Activated naive CD4-positive, alpha-beta T cell treated with anti-CD3 and anti-CD28 coated beads, Interleukin-2, amount 50 U/mL, for 72 hours (primary cell): Measurements from ENCODE around the gene COL21A1. TPM values are rescaled to one million over a fixed set of nuclear protein-coding genes. Genes with fewer than 3 reads are reported as not detected.

Source experiments
- ATAC-seq, 2 donors: fragments of 150-1000 bp; cut with Tn5 transposase; 2 replicates each; pipeline ENCODE4 v1.10.0; 2021; ENCODE audit warnings: mild to moderate bottlenecking in 2 of 2, moderate library complexity in 2 of 2
- DNase-seq, 2 donors: peaks; one replicate each; pipeline ENCODE4 v3.0.0; 2021 to 2022; ENCODE audit warnings: low spot score in 2 of 2
- H3K27ac Mint-ChIP-seq, 2 donors: one replicate each; pipeline ENCODE4 v1.8.0; 2022; ENCODE audit warnings: mild to moderate bottlenecking in 2 of 2, mixed read lengths in 2 of 2
- H3K36me3 Mint-ChIP-seq, 2 donors: one replicate each; pipeline ENCODE4 v1.8.0; 2022; ENCODE audit warnings: mixed read lengths in 2 of 2
- H3K9me3 Mint-ChIP-seq, 2 donors: one replicate each; pipeline ENCODE4 v1.8.0; 2022; ENCODE audit warnings: mixed read lengths in 2 of 2
- total RNA-seq, 2 donors: library from RNA; stranded (reverse); gene quantifications; one replicate each; pipeline ENCODE4 v1.2.3, GENCODE V29; 2022

Gene COL21A1
- total RNA-seq, 2 donors from 2014 or later: not detected

DNA sequence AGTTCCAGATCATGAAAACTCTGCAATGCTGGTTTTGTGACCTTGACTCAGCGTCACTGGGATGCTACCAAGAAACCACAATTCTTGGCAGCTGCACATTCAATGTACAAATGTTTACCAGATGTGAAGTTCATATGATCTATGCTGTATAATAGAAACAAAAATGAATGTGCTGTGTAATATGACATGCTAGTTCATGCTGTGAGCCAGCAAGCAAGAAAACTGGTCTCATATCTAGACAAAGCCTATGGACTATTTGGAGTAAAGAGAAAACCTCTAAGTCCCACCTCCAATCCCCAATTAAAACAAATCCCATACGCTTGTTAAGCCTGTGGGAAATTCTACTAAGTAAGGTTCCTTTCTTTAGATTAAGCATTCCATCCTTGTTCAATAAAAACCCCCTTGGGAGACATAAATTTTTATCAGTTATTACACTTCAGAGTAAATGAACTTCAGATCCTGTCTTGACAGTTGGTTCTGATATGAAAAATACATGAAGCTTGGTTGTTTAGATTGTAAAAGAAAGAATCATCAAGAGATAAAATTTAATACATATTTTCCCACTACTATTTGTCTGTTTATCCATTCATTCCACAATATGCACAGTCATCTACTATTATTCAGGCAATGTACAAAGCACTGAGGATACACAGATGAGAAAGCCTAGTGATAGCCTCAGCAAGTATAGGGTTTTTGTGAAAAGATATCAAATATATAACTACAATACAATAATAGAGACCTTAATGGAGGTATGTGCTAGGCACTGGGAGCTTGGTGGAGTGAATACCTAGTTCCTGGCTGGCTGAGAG lies 20.1 kb downstream of the COL21A1 start:
- peaks cover 5 to 8% of the 10 kb centered on the region in 2 donors for H3K9me3 Mint-ChIP-seq
- no peaks in the 10 kb centered on the region for H3K36me3 Mint-ChIP-seq
- H3K27ac Mint-ChIP-seq: no peak overlapping the region
- no peak for ATAC-seq
- no peak for DNase-seq

DNA sequence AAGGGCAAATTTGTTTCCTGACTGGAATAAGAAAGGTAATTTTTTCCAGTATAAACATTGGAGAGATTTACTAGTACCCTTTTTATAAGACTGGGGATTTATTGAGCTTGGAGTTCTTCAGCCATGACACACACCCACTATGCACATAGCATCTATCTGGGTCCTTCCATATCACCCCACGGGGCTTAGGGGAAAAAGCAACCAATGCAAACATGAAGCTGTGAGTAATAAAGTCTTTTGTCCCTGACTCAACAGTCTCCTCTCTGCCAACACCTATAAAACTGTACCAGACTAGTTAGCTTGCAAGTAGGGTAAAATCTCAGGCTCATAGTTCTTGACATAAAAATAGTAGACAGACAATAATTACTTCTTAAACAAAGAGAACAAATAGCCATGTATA lies 23.4 kb downstream of the COL21A1 start:
- DNase-seq (no peak), ATAC-seq (no peak)
- Mint-ChIP-seq H3K9me3 (peaks cover 5 to 8% of the 10 kb centered on the region in 2 donors), H3K36me3 (no peaks in the 10 kb centered on the region), H3K27ac (no peak overlapping the region)

DNA sequence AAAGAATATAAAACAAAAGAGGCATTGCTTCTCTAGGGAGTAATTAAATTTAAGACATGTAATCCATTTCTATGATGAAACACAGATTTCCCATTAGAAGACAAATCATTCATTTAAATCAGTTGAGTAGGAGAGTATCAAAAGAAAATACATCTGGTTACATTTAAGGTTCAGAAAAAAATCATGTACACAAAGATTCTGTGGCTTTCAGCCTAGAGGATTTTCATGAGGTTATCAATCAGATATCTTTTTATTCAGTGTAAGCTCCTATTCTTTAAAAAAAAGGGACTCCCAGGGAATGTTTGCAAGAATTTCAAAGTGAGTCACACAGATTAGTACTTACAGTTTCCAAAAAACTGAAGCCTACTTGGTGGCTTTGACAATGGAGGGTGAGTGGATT lies 24.9 kb downstream of the COL21A1 start:
- Mint-ChIP-seq H3K27ac (no peak overlapping the region), H3K9me3 (peaks cover 0 to under 1% of the 10 kb centered on the region in 2 donors), H3K36me3 (no peaks in the 10 kb centered on the region)
- no peak for ATAC-seq
- no peak for DNase-seq

DNA sequence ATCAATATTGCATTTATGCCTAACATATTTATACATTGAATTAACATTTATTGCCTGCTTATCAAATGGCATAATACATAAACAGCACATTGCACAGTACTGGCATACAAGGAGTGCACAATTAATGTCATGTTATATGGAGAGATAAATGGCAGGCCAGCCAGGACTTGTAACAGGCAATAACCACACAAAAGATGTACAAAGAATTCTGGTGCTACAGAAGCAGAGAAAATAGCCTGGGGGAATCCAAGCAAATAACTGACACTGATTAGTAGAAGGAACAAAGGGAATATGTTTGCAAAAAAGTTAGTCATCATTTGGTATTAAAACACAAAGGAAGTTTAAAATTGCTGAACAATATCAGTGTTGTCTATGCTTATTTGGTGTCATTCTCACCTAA lies 27.3 kb downstream of the COL21A1 start:
- Mint-ChIP-seq H3K27ac (no peak overlapping the region), H3K9me3 (no peaks in the 10 kb centered on the region), H3K36me3 (no peaks in the 10 kb centered on the region)
- ATAC-seq (no peak), DNase-seq (no peak)

DNA sequence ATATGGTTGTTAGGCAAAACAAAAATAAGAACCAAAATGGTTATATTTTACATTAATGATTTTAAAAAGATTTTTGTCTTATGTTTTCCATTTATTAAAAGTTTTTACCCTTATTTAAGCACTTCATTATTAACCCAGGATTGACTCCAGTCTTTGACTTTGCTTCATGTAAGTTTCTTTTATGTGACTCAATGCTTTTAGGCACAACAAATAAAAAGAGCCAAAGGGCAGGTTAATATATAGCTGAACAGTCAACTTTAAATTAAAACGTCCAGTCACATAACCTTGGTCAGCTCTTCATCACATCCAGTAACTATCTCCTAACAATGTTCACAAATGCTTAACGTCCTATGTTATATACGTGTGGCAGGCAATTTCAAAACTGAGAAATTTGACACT lies 32.7 kb downstream of the COL21A1 start:
- ATAC-seq (no peak), DNase-seq (no peak)
- peaks cover 0 to 4% of the 10 kb centered on the region in 2 donors for H3K9me3 Mint-ChIP-seq
- H3K27ac Mint-ChIP-seq: no peak overlapping the region
- no peaks in the 10 kb centered on the region for H3K36me3 Mint-ChIP-seq

DNA sequence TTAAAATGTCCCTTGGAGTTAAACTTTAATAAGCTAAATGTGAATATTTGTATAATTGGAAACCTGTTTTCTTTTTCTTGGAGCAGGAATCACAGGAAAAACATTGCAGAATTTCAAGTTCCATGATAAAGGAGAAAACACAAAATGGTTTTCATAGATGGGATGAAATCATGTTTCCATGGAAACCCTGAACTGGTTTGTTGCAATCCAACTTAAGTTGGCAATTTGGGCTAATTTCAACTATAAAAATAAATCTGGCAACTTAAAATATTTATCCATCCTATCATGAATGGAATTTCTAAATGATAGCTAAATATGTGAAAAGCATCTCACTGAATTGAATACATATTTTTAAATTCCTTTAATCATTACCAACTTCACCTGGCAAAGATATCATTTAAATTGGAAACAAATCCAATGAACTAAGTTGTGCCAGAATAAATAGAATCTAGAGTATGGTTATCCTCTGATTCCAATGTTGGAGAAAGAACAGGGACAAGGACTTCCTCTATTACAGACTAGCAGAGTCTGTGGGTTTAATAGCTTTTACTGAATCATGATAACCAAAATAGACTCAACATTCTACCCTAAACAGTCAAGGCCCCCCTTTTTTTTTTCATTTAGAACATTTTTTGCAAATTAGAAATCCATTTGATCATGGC lies 33.2 kb downstream of the COL21A1 start:
- ATAC-seq: no peak

DNA sequence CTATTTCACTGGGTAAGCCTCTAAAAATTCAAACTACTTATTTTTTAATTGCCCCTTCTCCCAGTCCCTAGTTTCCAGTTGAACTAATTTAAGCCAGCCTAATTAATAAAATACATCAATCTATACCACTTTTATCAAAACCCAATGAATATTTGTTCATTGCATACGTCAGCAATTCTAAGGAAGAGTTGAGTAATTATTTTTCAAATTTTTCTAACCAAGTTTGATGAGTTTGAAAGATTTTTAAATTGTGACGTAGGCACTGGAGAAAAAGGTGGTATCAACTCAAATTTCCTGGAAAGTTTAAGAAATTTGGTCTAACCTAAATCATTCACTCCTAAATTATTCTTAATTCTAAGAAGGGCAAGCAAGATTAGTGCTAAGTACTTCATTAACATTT lies 35.7 kb downstream of the COL21A1 start:
- peaks cover 9 to 13% of the 10 kb centered on the region in 2 donors for H3K9me3 Mint-ChIP-seq
- no peak for ATAC-seq
- H3K27ac Mint-ChIP-seq: no peak overlapping the region
- no peaks in the 10 kb centered on the region for H3K36me3 Mint-ChIP-seq
- no peak for DNase-seq

More for the DNA sequence above, 33.2 kb downstream of the COL21A1 start:
- no peak for DNase-seq
- H3K9me3 Mint-ChIP-seq: peaks cover 0 to 4% of the 10 kb centered on the region in 2 donors
- no peak overlapping the region for H3K27ac Mint-ChIP-seq
- no peaks in the 10 kb centered on the region for H3K36me3 Mint-ChIP-seq

DNA sequence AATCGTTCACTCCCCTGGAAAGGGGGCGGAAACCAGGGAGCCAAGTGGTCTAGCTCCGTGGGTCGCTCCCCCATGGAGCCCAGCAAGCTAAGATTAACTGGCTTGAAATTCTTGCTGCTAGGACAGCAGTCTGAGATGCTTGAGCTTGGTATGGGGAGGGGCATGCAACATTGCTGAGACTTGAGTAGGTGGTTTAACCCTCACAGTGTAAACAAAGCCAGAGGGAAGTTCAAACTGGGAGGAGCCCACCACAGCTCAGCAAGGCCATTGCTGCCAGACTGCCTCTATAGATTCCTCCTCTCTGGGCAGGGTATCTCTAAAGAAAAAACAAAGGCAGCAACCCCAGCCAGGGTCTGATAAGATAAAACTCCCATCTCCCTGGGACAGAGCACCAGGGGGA lies 43.2 kb downstream of the COL21A1 start:
- DNase-seq (no peak), ATAC-seq (no peak)
- no peak overlapping the region for H3K27ac Mint-ChIP-seq
- H3K36me3 Mint-ChIP-seq: peaks cover 0 to 6% of the 10 kb centered on the region in 2 donors
- peaks cover 27 to 33% of the 10 kb centered on the region in 2 donors for H3K9me3 Mint-ChIP-seq

DNA sequence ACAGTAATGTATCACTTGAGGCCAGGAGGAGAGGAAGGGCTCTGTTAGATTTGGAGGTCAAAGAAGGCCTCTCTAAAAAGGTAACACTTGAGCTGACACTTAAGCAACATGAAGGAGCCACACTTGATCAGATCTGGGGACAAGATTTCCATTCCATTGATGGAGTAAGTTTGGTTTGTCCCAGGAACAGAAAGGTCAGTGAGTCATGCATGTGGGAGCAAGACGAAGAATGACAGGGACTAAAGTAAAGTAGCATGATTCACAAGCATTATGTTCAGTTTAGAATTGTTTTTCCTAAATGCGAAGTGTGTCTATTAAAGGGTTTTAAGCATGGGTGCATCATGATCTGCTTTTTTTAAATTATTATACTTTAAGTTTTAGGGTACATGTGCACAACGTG lies 47.4 kb downstream of the COL21A1 start:
- peaks cover 13 to 22% of the 10 kb centered on the region in 2 donors for H3K9me3 Mint-ChIP-seq
- peaks cover 0 to 6% of the 10 kb centered on the region in 2 donors for H3K36me3 Mint-ChIP-seq
- no peak for DNase-seq
- no peak overlapping the region for H3K27ac Mint-ChIP-seq
- no peak for ATAC-seq

DNA sequence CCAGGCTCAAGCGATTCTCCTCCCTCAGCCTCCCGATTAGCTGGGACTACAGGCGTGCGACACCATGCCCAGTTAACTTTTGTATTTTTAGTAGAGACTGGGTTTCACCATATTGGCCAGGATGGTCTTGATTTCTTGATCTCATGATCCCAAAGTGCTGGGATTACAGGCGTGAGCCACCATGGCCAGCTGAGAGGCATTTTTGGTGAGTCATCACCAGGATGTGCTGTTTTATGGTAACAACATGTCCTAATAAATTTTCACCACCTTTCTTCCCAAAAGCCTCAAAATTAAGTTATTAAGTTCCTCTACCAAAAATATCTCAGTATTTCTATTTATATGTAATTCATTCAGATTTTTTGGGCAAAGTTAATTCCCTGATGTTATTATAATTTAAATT lies 53.5 kb downstream of the COL21A1 start:
- Mint-ChIP-seq H3K27ac (no peak overlapping the region), H3K9me3 (peaks cover 8 to 9% of the 10 kb centered on the region in 2 donors), H3K36me3 (no peaks in the 10 kb centered on the region)
- DNase-seq (no peak), ATAC-seq (no peak)

DNA sequence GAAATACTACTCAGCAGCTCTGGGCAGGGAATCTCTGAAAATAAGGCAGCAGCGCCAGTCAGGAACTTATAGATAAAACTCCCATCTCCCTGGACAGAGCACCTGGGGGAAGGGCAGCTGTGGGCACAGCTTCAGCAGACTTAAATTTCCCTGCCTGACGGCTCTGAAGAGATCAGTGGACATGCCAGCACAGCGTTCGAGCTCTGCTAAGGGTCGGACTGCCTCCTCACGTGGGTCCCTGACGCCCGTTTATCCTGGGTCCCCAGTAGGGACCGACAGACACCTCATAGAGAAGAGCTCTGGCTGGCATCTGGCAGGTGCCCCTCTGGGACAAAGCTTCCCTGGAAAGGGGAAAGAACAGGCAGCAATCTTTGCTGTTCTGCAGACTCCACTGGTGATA lies 59.0 kb downstream of the COL21A1 start:
- DNase-seq (no peak), ATAC-seq (no peak)
- no peaks in the 10 kb centered on the region for H3K36me3 Mint-ChIP-seq
- no peak overlapping the region for H3K27ac Mint-ChIP-seq
- peaks cover 3 to 5% of the 10 kb centered on the region in 2 donors for H3K9me3 Mint-ChIP-seq

DNA sequence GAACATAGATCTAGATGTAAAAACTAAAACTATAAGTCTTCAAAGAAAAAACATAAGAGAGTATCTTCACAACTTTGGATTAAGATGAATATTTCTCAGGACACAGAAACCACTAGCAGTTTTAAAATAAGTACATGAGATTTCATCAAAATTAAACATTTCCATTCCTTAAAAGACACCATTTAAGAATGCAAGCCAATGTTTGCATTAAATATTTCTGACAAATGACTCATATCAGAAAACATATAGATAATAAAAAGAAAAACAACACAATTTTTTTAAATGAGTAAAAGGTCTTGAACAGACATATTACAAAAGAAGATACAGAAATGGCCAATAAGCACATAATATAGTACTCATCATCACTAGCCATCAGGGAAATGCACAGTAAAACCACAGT lies 59.7 kb downstream of the COL21A1 start:
- no peaks in the 10 kb centered on the region for H3K36me3 Mint-ChIP-seq
- DNase-seq (no peak), ATAC-seq (no peak)
- peaks cover 3 to 5% of the 10 kb centered on the region in 2 donors for H3K9me3 Mint-ChIP-seq
- H3K27ac Mint-ChIP-seq: no peak overlapping the region

DNA sequence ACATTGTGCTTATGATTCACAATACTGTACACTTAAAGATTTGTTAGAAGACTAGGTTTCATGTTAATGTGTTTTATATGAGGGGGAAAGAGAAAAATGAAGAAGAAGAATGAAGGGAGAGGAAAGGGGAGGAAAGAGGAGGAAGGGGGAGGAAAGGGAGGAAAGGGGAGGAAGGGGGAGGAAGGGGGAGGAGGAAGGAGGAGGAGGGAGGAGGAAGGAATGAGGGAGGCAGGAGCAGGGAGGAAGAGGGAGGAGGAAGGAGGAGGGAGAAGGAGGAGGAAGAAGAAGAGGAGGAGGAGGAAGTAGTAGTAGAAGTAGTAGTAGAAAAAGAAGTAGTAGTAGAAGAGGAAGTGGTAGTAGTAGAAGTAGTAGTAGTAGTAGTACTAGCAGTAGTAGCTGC lies 70.6 kb downstream of the COL21A1 start:
- Mint-ChIP-seq H3K27ac (no peak overlapping the region), H3K36me3 (peaks cover 0 to 10% of the 10 kb centered on the region in 2 donors), H3K9me3 (peaks cover 34 to 39% of the 10 kb centered on the region in 2 donors)
- ATAC-seq (no peak), DNase-seq (no peak)

DNA sequence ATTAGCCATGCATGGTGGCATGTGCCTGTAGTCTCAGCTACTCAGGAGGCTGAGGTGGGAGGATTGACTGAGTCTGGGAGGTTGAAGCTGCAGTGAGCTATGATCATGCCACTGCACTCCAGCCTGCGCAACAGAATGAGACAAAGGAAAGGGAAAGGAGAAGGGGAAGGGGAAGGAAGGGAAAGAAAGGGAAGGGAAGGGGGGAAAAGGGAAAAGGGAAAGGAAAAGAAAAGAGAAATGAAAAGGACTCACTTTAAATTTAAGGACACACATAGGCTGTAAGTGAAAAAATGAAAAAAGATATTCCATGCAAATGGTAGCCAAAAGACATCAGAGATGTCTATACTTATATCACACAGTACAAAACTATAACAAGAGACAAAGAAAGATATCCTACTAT lies 74.2 kb downstream of the COL21A1 start:
- Mint-ChIP-seq H3K27ac (no peak overlapping the region), H3K9me3 (peaks cover 36 to 45% of the 10 kb centered on the region in 2 donors), H3K36me3 (peaks cover 0 to 13% of the 10 kb centered on the region in 2 donors)
- ATAC-seq (no peak), DNase-seq (no peak)

DNA sequence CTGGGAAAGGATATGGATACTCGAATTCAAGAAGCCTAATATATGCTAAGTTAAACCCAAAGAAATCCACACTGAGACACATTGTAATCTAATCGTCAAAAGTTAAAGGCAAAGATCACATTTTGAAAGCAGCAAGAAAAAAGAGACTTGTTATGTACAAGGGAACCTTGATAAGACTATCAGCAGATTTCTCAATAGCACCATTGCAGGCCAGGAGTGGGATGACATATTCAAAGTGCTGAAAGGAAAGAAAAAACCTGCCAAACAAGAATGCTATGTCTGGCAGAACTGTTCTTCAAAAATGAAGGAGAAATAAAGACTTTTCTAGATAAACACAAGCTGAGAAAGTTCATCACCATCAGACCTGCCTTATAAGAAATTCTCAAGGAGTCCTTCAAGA lies 75.2 kb downstream of the COL21A1 start:
- DNase-seq (no peak), ATAC-seq (no peak)
- Mint-ChIP-seq H3K9me3 (peaks cover 36 to 46% of the 10 kb centered on the region in 2 donors), H3K27ac (no peak overlapping the region), H3K36me3 (peaks cover 0 to 13% of the 10 kb centered on the region in 2 donors)

DNA sequence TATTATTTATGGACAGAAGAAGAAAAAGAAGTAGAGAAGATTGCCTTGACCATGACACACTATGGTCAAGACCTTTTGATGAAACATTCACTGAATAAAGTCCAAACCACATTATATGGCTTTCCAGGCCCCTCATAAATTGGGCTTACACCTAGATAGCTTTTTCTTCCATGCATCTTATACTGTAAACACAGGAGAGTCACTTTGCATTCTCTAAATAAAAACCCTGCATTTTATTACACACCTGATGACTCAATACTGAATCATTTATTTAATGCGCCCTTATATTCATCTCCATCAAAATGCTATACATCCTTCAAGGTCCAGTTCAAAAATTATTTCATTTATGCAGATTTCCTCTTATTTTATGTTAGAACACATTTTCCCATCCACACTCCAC lies 78.0 kb downstream of the COL21A1 start:
- Mint-ChIP-seq H3K27ac (no peak overlapping the region), H3K36me3 (peaks cover 0 to 13% of the 10 kb centered on the region in 2 donors), H3K9me3 (peaks cover 23 to 30% of the 10 kb centered on the region in 2 donors)
- ATAC-seq (no peak), DNase-seq (no peak)

DNA sequence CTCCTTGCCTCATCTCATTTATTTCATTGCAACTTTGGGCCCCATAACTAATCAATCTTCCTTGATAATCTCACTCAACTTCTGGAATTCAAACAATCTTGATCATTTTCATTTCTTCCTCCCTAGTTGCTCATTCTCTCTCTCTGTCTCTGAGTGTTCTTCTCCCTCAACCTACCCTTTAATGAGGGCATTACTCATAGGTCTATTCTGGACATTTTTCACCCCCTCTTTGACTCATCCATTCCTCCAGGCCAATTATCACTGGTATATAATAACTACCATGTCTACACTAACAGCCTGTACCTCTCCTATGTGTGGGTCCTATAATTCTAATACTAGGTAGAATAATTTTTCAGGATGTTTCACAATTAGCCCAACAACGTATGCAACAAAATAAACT lies 78.8 kb downstream of the COL21A1 start:
- H3K36me3 Mint-ChIP-seq: peaks cover 0 to 9% of the 10 kb centered on the region in 2 donors
- H3K27ac Mint-ChIP-seq: no peak overlapping the region
- H3K9me3 Mint-ChIP-seq: peaks cover 17 to 25% of the 10 kb centered on the region in 2 donors
- DNase-seq (no peak), ATAC-seq (no peak)

DNA sequence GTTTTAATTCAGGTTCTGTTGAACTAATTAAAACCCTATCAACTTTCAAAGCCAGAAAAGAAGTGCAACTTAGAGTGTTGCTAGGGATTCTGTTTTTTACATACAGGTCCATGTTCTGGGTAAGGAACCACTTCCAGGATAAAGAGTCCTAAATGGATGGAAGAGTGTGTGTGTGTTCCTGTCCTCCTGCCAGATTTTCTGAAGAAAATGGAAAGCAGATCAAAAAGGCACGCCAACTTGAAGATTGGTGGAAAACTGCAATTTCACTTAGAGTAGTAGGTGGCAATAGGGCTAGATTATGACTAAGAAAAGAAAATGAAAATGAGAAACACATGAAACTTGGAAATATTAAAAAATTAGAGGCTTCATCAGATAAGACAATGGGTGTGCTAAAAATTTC lies 85.3 kb downstream of the COL21A1 start:
- Mint-ChIP-seq H3K9me3 (peaks cover 0 to 16% of the 10 kb centered on the region in 2 donors), H3K36me3 (no peaks in the 10 kb centered on the region), H3K27ac (no peak overlapping the region)
- no peak for ATAC-seq
- DNase-seq: no peak
